ENCODE data around the gene TMCC1. TPM values are rescaled to one million over a fixed set of nuclear protein-coding genes. Genes with fewer than 3 reads are reported as not detected.

Gene TMCC1
- total RNA-seq, 1 experiment from 2014 or later = 6.2 TPM

- DNase-seq = no peak
- intact Hi-C loops (cut with micrococcal nuclease) = no loop called here
- no peaks in the 10 kb centered on the region for H3K27me3 ChIP-seq (ENCODE audit: low read length)
- H3K9me3 ChIP-seq (ENCODE audit: low read length) = no peaks in the 10 kb centered on the region
- TF ChIP-seq, protein P1, sequence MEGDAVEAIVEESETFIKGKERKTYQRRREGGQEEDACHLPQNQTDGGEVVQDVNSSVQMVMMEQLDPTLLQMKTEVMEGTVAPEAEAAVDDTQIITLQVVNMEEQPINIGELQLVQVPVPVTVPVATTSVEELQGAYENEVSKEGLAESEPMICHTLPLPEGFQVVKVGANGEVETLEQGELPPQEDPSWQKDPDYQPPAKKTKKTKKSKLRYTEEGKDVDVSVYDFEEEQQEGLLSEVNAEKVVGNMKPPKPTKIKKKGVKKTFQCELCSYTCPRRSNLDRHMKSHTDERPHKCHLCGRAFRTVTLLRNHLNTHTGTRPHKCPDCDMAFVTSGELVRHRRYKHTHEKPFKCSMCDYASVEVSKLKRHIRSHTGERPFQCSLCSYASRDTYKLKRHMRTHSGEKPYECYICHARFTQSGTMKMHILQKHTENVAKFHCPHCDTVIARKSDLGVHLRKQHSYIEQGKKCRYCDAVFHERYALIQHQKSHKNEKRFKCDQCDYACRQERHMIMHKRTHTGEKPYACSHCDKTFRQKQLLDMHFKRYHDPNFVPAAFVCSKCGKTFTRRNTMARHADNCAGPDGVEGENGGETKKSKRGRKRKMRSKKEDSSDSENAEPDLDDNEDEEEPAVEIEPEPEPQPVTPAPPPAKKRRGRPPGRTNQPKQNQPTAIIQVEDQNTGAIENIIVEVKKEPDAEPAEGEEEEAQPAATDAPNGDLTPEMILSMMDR (conservative IDR thresholded peaks at IDR 0.05; ENCODE audit: low read depth, low read length) = no peak
- TF ChIP-seq EZH2 (IDR thresholded peaks at IDR 0.05; ENCODE audit: low read length, unreplicated experiment) = no peak
- TF ChIP-seq EZH2phosphoT487 (IDR thresholded peaks at IDR 0.05; ENCODE audit: borderline replicate concordance, low read length) = no peak
- H3K9ac ChIP-seq (ENCODE audit: low read length) = no peak overlapping the region
- H3F3A ChIP-seq (ENCODE audit: low read length, unreplicated experiment) = no peaks in the 10 kb centered on the region
- H3K4me3 ChIP-seq (ENCODE audit: low read length) = no peak overlapping the region
- H3K27ac ChIP-seq (ENCODE audit: low read length) = no peak overlapping the region
- ChIA-PET CTCF (no interaction called here), POLR2A (ENCODE audit: unreplicated experiment) (no interaction called here)
- H2AFZ ChIP-seq (ENCODE audit: low read length) = no peak overlapping the region
- H3K9me2 ChIP-seq (replicated peaks; ENCODE audit: low read length) = no peaks in the 10 kb centered on the region
- H3K79me2 ChIP-seq (ENCODE audit: low read length) = no peaks in the 10 kb centered on the region
- no peak for ATAC-seq
- H3K4me1 ChIP-seq (ENCODE audit: insufficient read depth, low read length) = no peaks in the 10 kb centered on the region
- no peaks in the 10 kb centered on the region for H3K36me3 ChIP-seq (ENCODE audit: low read depth, low read length)
- H3K4me2 ChIP-seq (ENCODE audit: low read length) = no peak overlapping the region
- no TSS peak for BruUV-seq (replicated peaks)
- H4K20me1 ChIP-seq (ENCODE audit: low read length) = no peaks in the 10 kb centered on the region
Measured at GRCh38 chr3:129937717-129938116, 44.2 kb upstream of the TMCC1 start.

DNA sequence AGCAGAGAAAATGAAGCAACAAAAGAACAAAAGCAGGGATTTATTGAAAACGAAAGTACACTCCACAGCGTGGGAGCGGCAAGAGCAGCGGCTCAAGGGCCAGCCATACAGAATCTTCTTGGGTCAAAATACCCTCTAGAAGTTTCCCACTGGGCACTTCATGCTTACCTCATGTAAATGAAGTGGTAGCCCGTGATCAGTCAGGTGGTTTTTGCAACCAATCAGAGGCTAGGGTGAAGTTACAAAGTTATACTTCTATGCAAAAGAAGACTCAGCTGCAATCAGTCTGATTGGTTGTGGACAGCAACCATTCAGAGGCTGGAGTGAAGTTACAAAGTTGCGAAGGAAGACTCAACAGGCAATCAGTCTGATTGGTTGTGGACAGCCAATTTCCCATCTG is 43.2 kb upstream of the TMCC1 start:
- Histone ChIP-seq H3K4me3 (ENCODE audit: low read length) (peak overlapping the region; percentile 35; the same call in 1 of the 2 replicates), H3K79me2 (ENCODE audit: low read length) (no peaks in the 10 kb centered on the region), H3K27me3 (ENCODE audit: low read length) (no peaks in the 10 kb centered on the region), H3K36me3 (ENCODE audit: low read depth, low read length) (no peaks in the 10 kb centered on the region), H3K4me1 (ENCODE audit: insufficient read depth, low read length) (no peaks in the 10 kb centered on the region), H3K9me2 (replicated peaks; ENCODE audit: low read length) (no peaks in the 10 kb centered on the region), H3K4me2 (ENCODE audit: low read length) (peak overlapping the region; percentile 44), H3K27ac (ENCODE audit: low read length) (no peak overlapping the region), H2AFZ (ENCODE audit: low read length) (peak overlapping the region; percentile 56), H3K9me3 (ENCODE audit: low read length) (no peaks in the 10 kb centered on the region), H4K20me1 (ENCODE audit: low read length) (no peaks in the 10 kb centered on the region), H3K9ac (ENCODE audit: low read length) (no peak overlapping the region), H3F3A (ENCODE audit: low read length, unreplicated experiment) (no peaks in the 10 kb centered on the region)
- BruUV-seq (replicated peaks) = no TSS peak
- POLR2A ChIA-PET (ENCODE audit: unreplicated experiment) = no interaction called here
- intact Hi-C loops (cut with micrococcal nuclease) = no loop called here
- DNase-seq = peak; percentile 30
- CTCF ChIA-PET = no interaction called here
- ATAC-seq = peak; percentile 37
- TF ChIP-seq, protein P1 (conservative IDR thresholded peaks at IDR 0.05; ENCODE audit: low read depth, low read length) = no peak
- TF ChIP-seq EZH2 (IDR thresholded peaks at IDR 0.05; ENCODE audit: low read length, unreplicated experiment) (no peak), EZH2phosphoT487 (IDR thresholded peaks at IDR 0.05; ENCODE audit: borderline replicate concordance, low read length) (no peak)

- POLR2A ChIA-PET (ENCODE audit: unreplicated experiment) = no interaction called here
Measured at GRCh38 chr3:129934234-129935123, 41.0 kb upstream of the TMCC1 start.

More at GRCh38 chr3:129934234-129935123, 41.0 kb upstream of the TMCC1 start:
- Histone ChIP-seq H3K27ac (ENCODE audit: low read length) (no peak overlapping the region), H3K9ac (ENCODE audit: low read length) (no peak overlapping the region), H3K36me3 (ENCODE audit: low read depth, low read length) (no peaks in the 10 kb centered on the region), H3K4me2 (ENCODE audit: low read length) (peak overlapping the region; percentile 81), H4K20me1 (ENCODE audit: low read length) (no peaks in the 10 kb centered on the region), H3F3A (ENCODE audit: low read length, unreplicated experiment) (no peaks in the 10 kb centered on the region), H2AFZ (ENCODE audit: low read length) (peak overlapping the region; percentile 84), H3K4me1 (ENCODE audit: insufficient read depth, low read length) (no peaks in the 10 kb centered on the region), H3K79me2 (ENCODE audit: low read length) (no peaks in the 10 kb centered on the region), H3K4me3 (ENCODE audit: low read length) (peak overlapping the region; percentile 64), H3K9me3 (ENCODE audit: low read length) (no peaks in the 10 kb centered on the region), H3K9me2 (replicated peaks; ENCODE audit: low read length) (no peaks in the 10 kb centered on the region), H3K27me3 (ENCODE audit: low read length) (no peaks in the 10 kb centered on the region)
- ATAC-seq = peak; percentile 74
- BruUV-seq (replicated peaks) = no TSS peak
- intact Hi-C loops (cut with micrococcal nuclease) = loop anchor here (1.0 to 2.0 kb wide), 3 partner anchors 105 to 444 kb away; no protein-coding TSS in a partner anchor
- no peak for TF ChIP-seq EZH2phosphoT487 (IDR thresholded peaks at IDR 0.05; ENCODE audit: borderline replicate concordance, low read length)
- TF ChIP-seq, protein P1 (conservative IDR thresholded peaks at IDR 0.05; ENCODE audit: low read depth, low read length) = peak; percentile 89
- CTCF ChIA-PET = interaction anchor here (0.6 kb wide), 1 partner anchor 41 kb away, joined by 4 read pairs; no protein-coding TSS in a partner anchor
- DNase-seq = peak; percentile 42
